Activated B cell treated with CpG ODN at 0.5 μM for 24 hours (primary cell): ENCODE measurements around the gene SLC6A9. TPM values are rescaled to one million over a fixed set of nuclear protein-coding genes. Genes with fewer than 3 reads are reported as not detected.

ENCODE experiments used
- ATAC-seq: fragments of 200-7000 bp; cut with Tn5 transposase; one replicate; pipeline ENCODE4 v1.10.0; 2021; ENCODE audit warnings: low read depth, mild to moderate bottlenecking, moderate library complexity
- CTCF ChIA-PET: fragments of 350-600 bp; sonication (Branson Sonifier 250); formaldehyde crosslinking; loops from one replicate; lab custom pipeline; 2021; ENCODE audit warnings: antibody characterized with exemption; lab: Charles Lee
- POLR2A ChIA-PET: fragments of 350-600 bp; sonication (Branson Sonifier 250); formaldehyde crosslinking; loops from one replicate; lab custom pipeline; 2021; ENCODE audit warnings: antibody characterized with exemption; lab: Charles Lee
- DNase-seq: peaks from one replicate; pipeline ENCODE4 v3.0.0; 2022
- H3K27ac Mint-ChIP-seq: one replicate; pipeline ENCODE4 v1.8.0; 2020; ENCODE audit warnings: mixed read lengths
- H3K27me3 Mint-ChIP-seq: one replicate; pipeline ENCODE4 v1.8.0; 2021; ENCODE audit warnings: mixed read lengths
- H3K36me3 Mint-ChIP-seq: one replicate; pipeline ENCODE4 v1.8.0; 2021; ENCODE audit warnings: low read depth, mixed read lengths
- H3K4me1 Mint-ChIP-seq: one replicate; pipeline ENCODE4 v1.8.0; 2021; ENCODE audit warnings: mixed read lengths
- H3K4me3 Mint-ChIP-seq: one replicate; pipeline ENCODE4 v1.8.0; 2020; ENCODE audit warnings: mild to moderate bottlenecking, mixed read lengths
- H3K9me3 Mint-ChIP-seq: one replicate; pipeline ENCODE4 v1.8.0; 2020; ENCODE audit warnings: mixed read lengths
- CTCF ChIP-seq: fragments of 200-600 bp; IDR thresholded peaks from one replicate; pipeline ENCODE4 v1.8.0; 2022; ENCODE audit warnings: antibody characterized with exemption, mild to moderate bottlenecking
- intact Hi-C: fragments of 100-400 bp; cut with micrococcal nuclease; formaldehyde crosslinking; loops from one replicate; pipeline ENCODE4 v1.15.1; 2024
- total RNA-seq: library from RNA; stranded (reverse); gene quantifications from 2 replicates; pipeline ENCODE4 v1.2.3, GENCODE V29; 2022

Gene SLC6A9
- total RNA-seq, 1 donor from 2014 or later, result 10.4 TPM

- Mint-ChIP-seq H3K27me3 (peaks cover 13% of the 10 kb centered on the region), H3K27ac (no peak overlapping the region), H3K36me3 (no peaks in the 10 kb centered on the region), H3K4me3 (no peak overlapping the region), H3K4me1 (peaks cover 8% of the 10 kb centered on the region), H3K9me3 (no peaks in the 10 kb centered on the region)
- ChIA-PET POLR2A (no interaction called here), CTCF (interaction anchor here (2.1 to 5.2 kb wide), 3 partner anchors 9 to 281 kb away, joined by 5 to 49 read pairs (median 14); no protein-coding TSS in a partner anchor)
- intact Hi-C loops, result no loop called here
- no peak for DNase-seq
- no peak for ATAC-seq
- no peak for TF ChIP-seq CTCF
These were observed 13.8 kb upstream of the SLC6A9 start for GRCh38 chr1:44045064-44045463.

- H3K4me1 Mint-ChIP-seq, result peaks cover 8% of the 10 kb centered on the region
- ChIA-PET POLR2A (interaction anchor here (1.4 kb wide), 1 partner anchor 14 kb away, joined by 3 read pairs; no protein-coding TSS in a partner anchor), CTCF (interaction anchor here (2.1 to 5.5 kb wide), 3 partner anchors 8 to 281 kb away, joined by 5 to 32 read pairs (median 14); no protein-coding TSS in a partner anchor)
- H3K27me3 Mint-ChIP-seq, result peaks cover 13% of the 10 kb centered on the region
- intact Hi-C loops, result no loop called here
- no peak for TF ChIP-seq CTCF
- no peaks in the 10 kb centered on the region for H3K9me3 Mint-ChIP-seq
- no peak for DNase-seq
- no peak for ATAC-seq
- H3K36me3 Mint-ChIP-seq, result no peaks in the 10 kb centered on the region
- H3K27ac Mint-ChIP-seq, result no peak overlapping the region
- no peak overlapping the region for H3K4me3 Mint-ChIP-seq
These were observed 13.0 kb upstream of the SLC6A9 start for GRCh38 chr1:44044071-44044801.

- CTCF ChIA-PET, result interaction anchor here (2.1 to 5.5 kb wide), 2 partner anchors 38 to 280 kb away, joined by 5 to 32 read pairs; no protein-coding TSS in a partner anchor
- no peak overlapping the region for H3K27ac Mint-ChIP-seq
- H3K4me1 Mint-ChIP-seq, result peaks cover 8% of the 10 kb centered on the region
- intact Hi-C loops, result no loop called here
- ATAC-seq (no peak), DNase-seq (no peak)
- POLR2A ChIA-PET, result interaction anchor here (1.4 kb wide), 1 partner anchor 13 kb away, joined by 3 read pairs; no protein-coding TSS in a partner anchor
- H3K36me3 Mint-ChIP-seq, result no peaks in the 10 kb centered on the region
- peaks cover 13% of the 10 kb centered on the region for H3K27me3 Mint-ChIP-seq
- no peak overlapping the region for H3K4me3 Mint-ChIP-seq
- no peaks in the 10 kb centered on the region for H3K9me3 Mint-ChIP-seq
- no peak for TF ChIP-seq CTCF
These were observed 12.2 kb upstream of the SLC6A9 start for GRCh38 chr1:44043176-44044070.

- POLR2A ChIA-PET, result no interaction called here
- ATAC-seq, result no peak
- Mint-ChIP-seq H3K27me3 (peaks cover 3% of the 10 kb centered on the region), H3K36me3 (no peaks in the 10 kb centered on the region), H3K27ac (no peak overlapping the region), H3K9me3 (no peaks in the 10 kb centered on the region), H3K4me1 (peaks cover 6% of the 10 kb centered on the region), H3K4me3 (no peak overlapping the region)
- CTCF ChIA-PET, result interaction anchor here (0.9 to 5.5 kb wide), 4 partner anchors 8 to 277 kb away, joined by 3 to 32 read pairs (median 5); no protein-coding TSS in a partner anchor
- TF ChIP-seq CTCF, result no peak
- intact Hi-C loops, result no loop called here
- DNase-seq, result no peak
These were observed 9.6 kb upstream of the SLC6A9 start for GRCh38 chr1:44040846-44041245.
